Peyer's patch (tissue), 4 donors: Measurements from ENCODE around the gene FAIM2. TPM values are rescaled to one million over a fixed set of nuclear protein-coding genes. Genes with fewer than 3 reads are reported as not detected.
A peak's percentile ranks its signal among the peaks of the same experiment; 100 is the strongest.

Source experiments
- DNase-seq, 3 donors: peaks; one replicate each; pipeline ENCODE4 v3.0.0-alpha.2; 2017 to 2019
- H3K27ac ChIP-seq, 4 donors: fragments of 200-600 bp; sonication (generic); one replicate each; pipeline ENCODE4 v1.5.1; 2016 to 2019
- H3K27me3 ChIP-seq, 2 donors: fragments of 200-600 bp; sonication (generic); one replicate each; pipeline ENCODE4 v1.5.1; 2019
- H3K36me3 ChIP-seq, 3 donors: fragments of 200-600 bp; sonication (generic); one replicate each; pipeline ENCODE4 v1.5.1; 2016 to 2019
- H3K4me1 ChIP-seq, 4 donors: fragments of 200-600 bp; sonication (generic); one replicate each; pipeline ENCODE4 v1.5.1; 2016 to 2019
- H3K4me3 ChIP-seq, 4 donors: fragments of 200-600 bp; sonication (generic); 1 replicate in 3 of 4; 2 replicates in 1 of 4; pipeline ENCODE4 v1.5.1; 2016 to 2019; ENCODE audit warnings: mild to moderate bottlenecking in 1 of 4
- H3K9me3 ChIP-seq, 4 donors: fragments of 200-600 bp; sonication (generic); one replicate each; pipeline ENCODE4 v1.5.1; 2016 to 2019; ENCODE audit warnings: mild to moderate bottlenecking in 1 of 4
- CTCF ChIP-seq, 6 experiments: fragments of 450-650 bp in 4 of 6; fragments of 200-600 bp in 2 of 6; sonication (generic) in 1 of 6; IDR thresholded peaks; one replicate each; pipeline ENCODE4 v1.5.1; 2017 to 2019; ENCODE audit warnings: antibody characterized with exemption in 6 of 6, mild to moderate bottlenecking in 3 of 6, moderate library complexity in 1 of 6
- POLR2A ChIP-seq, 2 donors: fragments of 450-650 bp; IDR thresholded peaks; one replicate each; pipeline ENCODE4 v1.5.1; 2017; ENCODE audit warnings: antibody characterized with exemption in 2 of 2, mild to moderate bottlenecking in 2 of 2, moderate library complexity in 2 of 2
- total RNA-seq, 4 donors: library from RNA; depleted of rRNA; stranded (reverse); fragments of >200 nt; gene quantifications; one replicate each; pipeline ENCODE4 v1.1.0, GENCODE V29; 2016

FAIM2 gene
- total RNA-seq, 4 donors from 2014 or later: 0.83 to 4.7 (median 2.9) TPM

- Histone ChIP-seq H3K36me3 (no peaks in the 10 kb centered on the region), H3K9me3 (no peaks in the 10 kb centered on the region), H3K27ac (peak within 1 kb of the TSS; percentile 81 to 96 (median 88)), H3K27me3 (no peaks in the 10 kb centered on the region), H3K4me1 (peaks cover 0 to 13% (median 0%) of the 10 kb centered on the region in 4 donors), H3K4me3 (peak within 1 kb of the TSS; percentile 63 to 86 (median 70))
- peak; percentile 69 to 88 for TF ChIP-seq POLR2A (IDR thresholded peaks at IDR 0.05)
- no peak for TF ChIP-seq CTCF (IDR thresholded peaks at IDR 0.05)
- DNase-seq: peak; percentile 90 to 96 (median 94)
Measured at GRCh38 chr12:49842519-49843352, 61.0 kb downstream of the FAIM2 start, which contains the start of gene BCDIN3D. TSS of gene BCDIN3D (minus strand) at chr12:49843106. CDS start at chr12:49843087, 19 bp downstream.

- peak; percentile 31 to 68 (median 60) for TF ChIP-seq CTCF (IDR thresholded peaks at IDR 0.05)
- no peak for TF ChIP-seq POLR2A (IDR thresholded peaks at IDR 0.05)
- Histone ChIP-seq H3K4me3 (no peak overlapping the region), H3K36me3 (no peaks in the 10 kb centered on the region), H3K27ac (no peak overlapping the region), H3K4me1 (peaks cover 0 to 13% (median 0%) of the 10 kb centered on the region in 4 donors), H3K9me3 (no peaks in the 10 kb centered on the region), H3K27me3 (no peaks in the 10 kb centered on the region)
- no peak for DNase-seq
Measured at GRCh38 chr12:49838973-49839633, 64.6 kb downstream of the FAIM2 start.

- H3K9me3 ChIP-seq: no peaks in the 10 kb centered on the region
- no peak overlapping the region for H3K4me3 ChIP-seq
- H3K36me3 ChIP-seq: no peaks in the 10 kb centered on the region
- H3K27me3 ChIP-seq: no peaks in the 10 kb centered on the region
- TF ChIP-seq CTCF (IDR thresholded peaks at IDR 0.05): no peak
- TF ChIP-seq POLR2A (IDR thresholded peaks at IDR 0.05): no peak
- peaks cover 0 to 11% (median 0%) of the 10 kb centered on the region in 4 donors for H3K4me1 ChIP-seq
- DNase-seq: no peak
- H3K27ac ChIP-seq: no peak overlapping the region
Measured at GRCh38 chr12:49832836-49833421, 70.8 kb downstream of the FAIM2 start.

GRCh38 chr12:49831717-49832116 lies 72.0 kb downstream of the FAIM2 start:
- H3K4me1 ChIP-seq: peaks cover 0 to 18% (median 0%) of the 10 kb centered on the region in 4 donors
- no peaks in the 10 kb centered on the region for H3K27me3 ChIP-seq
- H3K9me3 ChIP-seq: no peaks in the 10 kb centered on the region
- no peaks in the 10 kb centered on the region for H3K36me3 ChIP-seq
- TF ChIP-seq POLR2A (IDR thresholded peaks at IDR 0.05) (no peak), CTCF (IDR thresholded peaks at IDR 0.05) (no peak)
- H3K4me3 ChIP-seq: no peak overlapping the region
- no peak for DNase-seq
- no peak overlapping the region for H3K27ac ChIP-seq
